AG10803 (cell line): ENCODE measurements around the gene RBM10.
"Not testable (repeated sequence)": the region's sequence is repeated elsewhere in the genome, so short reads cannot be mapped to it uniquely, and the experiment has no call there.

Source experiments
- DNase-seq: peaks from one replicate; pipeline ENCODE4 v3.0.0; 2010; ENCODE audit warnings: low read depth
- H3K4me3 ChIP-seq: 2 replicates; pipeline ENCODE4 v1.5.1; 2011; ENCODE audit warnings: mild to moderate bottlenecking, low read length, control low read depth
- TF ChIP-seq, protein P1 (sequence below): conservative IDR thresholded peaks from 2 replicates; pipeline ENCODE4 v1.5.1; 2011; ENCODE audit warnings: mild to moderate bottlenecking, low read length, control low read depth, inconsistent platforms

Gene RBM10, protein sequence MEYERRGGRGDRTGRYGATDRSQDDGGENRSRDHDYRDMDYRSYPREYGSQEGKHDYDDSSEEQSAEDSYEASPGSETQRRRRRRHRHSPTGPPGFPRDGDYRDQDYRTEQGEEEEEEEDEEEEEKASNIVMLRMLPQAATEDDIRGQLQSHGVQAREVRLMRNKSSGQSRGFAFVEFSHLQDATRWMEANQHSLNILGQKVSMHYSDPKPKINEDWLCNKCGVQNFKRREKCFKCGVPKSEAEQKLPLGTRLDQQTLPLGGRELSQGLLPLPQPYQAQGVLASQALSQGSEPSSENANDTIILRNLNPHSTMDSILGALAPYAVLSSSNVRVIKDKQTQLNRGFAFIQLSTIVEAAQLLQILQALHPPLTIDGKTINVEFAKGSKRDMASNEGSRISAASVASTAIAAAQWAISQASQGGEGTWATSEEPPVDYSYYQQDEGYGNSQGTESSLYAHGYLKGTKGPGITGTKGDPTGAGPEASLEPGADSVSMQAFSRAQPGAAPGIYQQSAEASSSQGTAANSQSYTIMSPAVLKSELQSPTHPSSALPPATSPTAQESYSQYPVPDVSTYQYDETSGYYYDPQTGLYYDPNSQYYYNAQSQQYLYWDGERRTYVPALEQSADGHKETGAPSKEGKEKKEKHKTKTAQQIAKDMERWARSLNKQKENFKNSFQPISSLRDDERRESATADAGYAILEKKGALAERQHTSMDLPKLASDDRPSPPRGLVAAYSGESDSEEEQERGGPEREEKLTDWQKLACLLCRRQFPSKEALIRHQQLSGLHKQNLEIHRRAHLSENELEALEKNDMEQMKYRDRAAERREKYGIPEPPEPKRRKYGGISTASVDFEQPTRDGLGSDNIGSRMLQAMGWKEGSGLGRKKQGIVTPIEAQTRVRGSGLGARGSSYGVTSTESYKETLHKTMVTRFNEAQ

DNA sequence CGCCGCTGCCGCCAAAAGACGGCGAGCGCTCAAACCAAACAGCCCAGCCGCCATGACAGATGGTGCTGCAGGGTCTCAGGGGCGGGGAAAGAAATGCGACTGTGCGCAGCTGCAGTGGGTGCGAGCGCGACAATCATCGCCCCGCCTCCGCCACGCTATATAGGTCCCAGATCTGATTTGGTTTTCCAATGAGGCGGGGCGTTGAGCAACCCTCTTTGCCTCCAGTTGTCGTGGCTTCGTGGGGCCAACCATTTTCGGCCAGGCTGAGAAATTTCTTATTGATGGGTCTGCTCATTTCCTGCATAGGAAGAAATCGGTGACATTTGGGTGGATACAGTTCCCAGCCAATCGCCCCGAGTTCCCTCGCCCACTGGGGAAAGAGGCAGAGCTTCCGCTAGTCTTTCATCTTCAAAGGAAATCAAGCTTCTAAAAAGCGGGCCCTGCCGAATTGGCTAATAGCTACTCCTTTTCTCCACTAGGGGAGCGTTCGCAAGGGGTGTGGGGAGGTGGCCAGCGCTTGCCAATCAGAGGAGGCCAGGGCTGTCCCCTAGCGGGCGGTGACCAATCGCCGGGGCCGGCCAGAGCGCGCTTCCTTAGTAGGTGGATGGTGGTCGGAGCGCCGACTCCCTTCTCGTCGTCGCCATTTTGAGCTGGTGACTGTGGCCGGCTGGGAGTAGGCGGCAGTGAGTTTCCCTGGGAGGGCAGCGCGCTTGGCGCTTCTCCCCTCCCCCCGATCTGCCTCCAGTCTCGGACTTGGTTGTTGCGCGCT, at the start of gene RBM10, which contains the start of gene NDUFB11:
Gene RBM10 (plus strand): TSS at position 596 of the 769 bp plus-strand sequence. CDS start 2,261 bp downstream, outside the sequence.
Gene NDUFB11 (minus strand): TSS at position 77 of the 769 bp plus-strand sequence. CDS start 23 bp downstream, at position 54.
- TF ChIP-seq, protein P1, sequence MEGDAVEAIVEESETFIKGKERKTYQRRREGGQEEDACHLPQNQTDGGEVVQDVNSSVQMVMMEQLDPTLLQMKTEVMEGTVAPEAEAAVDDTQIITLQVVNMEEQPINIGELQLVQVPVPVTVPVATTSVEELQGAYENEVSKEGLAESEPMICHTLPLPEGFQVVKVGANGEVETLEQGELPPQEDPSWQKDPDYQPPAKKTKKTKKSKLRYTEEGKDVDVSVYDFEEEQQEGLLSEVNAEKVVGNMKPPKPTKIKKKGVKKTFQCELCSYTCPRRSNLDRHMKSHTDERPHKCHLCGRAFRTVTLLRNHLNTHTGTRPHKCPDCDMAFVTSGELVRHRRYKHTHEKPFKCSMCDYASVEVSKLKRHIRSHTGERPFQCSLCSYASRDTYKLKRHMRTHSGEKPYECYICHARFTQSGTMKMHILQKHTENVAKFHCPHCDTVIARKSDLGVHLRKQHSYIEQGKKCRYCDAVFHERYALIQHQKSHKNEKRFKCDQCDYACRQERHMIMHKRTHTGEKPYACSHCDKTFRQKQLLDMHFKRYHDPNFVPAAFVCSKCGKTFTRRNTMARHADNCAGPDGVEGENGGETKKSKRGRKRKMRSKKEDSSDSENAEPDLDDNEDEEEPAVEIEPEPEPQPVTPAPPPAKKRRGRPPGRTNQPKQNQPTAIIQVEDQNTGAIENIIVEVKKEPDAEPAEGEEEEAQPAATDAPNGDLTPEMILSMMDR = peak; percentile 62
- H3K4me3 ChIP-seq = peak within 1 kb of the TSS; percentile 80
- peak; percentile 94 for DNase-seq

DNA sequence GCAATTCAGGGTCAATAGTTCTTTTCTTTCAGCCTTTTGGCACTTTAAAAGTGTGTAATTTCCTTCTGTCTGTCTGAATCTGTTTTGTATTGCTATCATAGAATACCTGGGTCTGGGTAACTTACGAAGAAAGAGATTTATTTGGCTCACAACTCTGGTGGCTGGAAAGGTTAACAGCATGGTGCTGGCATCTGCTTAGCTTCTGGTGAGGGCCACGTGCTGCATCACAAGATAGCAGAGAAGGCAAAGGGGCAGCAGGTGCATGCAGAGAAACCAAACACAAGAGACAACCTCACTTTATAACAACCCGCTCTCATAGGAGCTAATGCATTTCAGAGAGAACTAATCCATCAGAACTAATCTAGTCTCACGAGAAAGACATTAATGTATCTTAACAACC, 48.0 kb upstream of the RBM10 start:
- TF ChIP-seq, protein P1 = no peak
- no peak overlapping the region for H3K4me3 ChIP-seq
- no peak for DNase-seq

DNA sequence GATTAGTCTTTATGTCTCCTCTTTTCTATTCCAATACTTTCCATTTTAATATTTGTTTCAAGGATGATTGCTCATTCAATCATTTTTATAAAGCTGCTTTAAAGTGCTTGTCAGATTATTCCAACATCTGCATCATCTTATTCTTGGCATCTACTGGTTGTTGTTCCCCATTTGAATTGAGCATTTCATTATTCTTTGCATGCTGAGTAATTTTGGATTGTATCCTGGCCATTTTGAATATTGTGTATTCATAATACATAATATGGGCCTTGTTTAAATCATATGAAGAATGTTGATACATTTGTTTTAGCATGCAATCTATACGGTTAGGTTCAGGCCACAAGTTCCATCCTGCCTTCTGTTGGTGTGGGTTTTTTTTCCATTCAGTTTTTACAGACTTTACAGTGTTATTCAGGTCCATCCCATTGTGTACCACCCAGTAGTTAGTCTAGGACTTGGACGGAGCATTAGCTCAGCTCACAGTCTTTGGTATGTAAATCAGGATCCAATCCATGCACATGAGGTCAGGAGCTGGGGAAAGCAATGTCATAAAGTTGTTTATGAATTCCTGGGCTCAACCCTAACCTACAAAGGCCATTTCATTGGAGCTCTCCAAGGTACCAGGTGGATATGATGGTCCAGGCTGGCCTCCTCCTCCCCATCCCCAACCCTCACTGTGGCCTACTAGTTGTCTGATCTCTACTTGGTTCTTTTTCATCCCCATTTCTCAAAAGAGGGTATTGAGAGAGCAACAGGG, 46.5 kb upstream of the RBM10 start:
- TF ChIP-seq, protein P1 = no peak
- no peak for DNase-seq
- H3K4me3 ChIP-seq = no peak overlapping the region

DNA sequence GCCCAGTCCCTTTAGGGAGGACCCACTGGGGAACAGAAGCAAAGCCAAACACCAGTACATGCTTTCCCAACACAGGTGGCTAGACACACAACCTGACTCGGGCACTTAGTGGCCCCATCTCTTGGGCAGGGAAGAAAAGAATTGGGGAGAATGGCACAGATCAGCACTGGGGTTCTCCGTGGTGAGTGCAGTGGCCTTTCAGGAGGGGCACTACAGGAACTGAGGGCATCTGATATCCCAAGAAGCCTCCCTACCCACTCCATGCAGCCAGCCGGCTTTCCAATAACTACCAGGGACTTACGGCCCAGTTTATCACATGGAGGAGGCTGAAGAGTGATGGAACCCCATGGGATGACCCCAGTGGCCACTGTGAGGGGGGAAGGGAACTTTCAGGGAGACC, 43.8 kb upstream of the RBM10 start:
- H3K4me3 ChIP-seq = no peak overlapping the region
- DNase-seq = no peak
- TF ChIP-seq, protein P1 = no peak

DNA sequence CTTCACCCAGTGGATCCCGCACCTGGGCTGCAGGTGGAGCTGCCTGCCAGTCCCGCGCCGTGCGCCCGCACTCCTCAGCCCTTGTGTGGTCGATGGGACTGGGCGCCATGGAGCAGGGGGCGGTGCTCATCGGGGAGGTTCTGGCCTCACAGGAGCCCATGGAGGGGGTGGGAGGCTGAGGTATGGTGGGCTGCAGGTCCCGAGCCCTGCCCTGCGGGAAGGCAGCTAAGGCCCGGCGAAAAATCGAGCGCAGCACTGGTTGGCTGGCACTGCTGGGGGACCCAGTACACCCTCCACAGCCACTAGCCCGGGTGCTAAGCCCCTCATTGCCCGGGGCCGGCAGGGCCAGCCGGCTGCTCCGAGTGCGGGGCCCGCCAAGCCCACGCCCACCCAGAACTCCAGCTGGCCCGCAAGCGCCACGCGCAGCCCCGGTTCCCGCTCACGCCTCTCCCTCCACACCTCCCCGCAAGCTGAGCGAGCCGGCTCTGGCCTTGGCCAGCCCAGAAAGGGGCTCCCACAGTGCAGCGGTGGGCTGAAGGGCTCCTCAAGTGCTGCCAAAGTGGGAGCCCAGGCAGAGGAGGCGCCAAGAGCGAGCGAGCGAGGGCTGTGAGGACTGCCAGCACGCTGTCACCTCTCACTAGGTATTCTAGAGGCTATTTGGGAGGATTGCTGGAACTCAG, 33.9 kb upstream of the RBM10 start:
- DNase-seq, H3K4me3 ChIP-seq: not testable (repeated sequence)

DNA sequence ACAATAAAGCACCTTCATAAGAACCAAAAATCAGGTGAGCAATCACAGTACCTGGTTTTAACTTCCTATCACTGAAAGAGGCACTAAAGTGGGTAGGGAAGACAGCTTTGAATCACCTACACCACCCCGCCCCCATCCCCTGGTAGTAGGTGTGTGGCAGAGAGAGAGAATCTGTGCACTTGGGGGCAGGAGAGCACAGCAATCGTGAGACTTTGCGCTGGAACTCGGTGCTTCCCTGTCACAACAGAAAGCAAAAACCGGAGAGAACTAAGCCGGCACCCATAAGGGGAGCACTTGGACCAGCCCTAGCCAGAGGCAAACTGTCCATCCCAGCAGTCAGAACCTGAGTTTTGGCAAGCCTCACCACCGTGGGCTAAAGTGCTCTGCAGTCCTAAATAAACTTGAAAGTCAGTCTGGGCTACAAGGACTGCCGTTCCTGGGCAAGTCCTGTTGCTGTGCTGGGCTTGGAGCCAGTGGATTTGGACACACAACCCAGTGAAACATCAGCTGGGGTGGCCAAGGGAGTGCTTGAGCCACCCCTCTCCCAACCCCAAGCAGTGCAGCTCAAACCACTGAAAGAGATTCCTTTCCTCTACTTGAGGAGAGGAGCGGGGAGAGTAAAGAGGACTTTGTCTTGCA, 32.6 kb upstream of the RBM10 start:
- peak; percentile 13 for DNase-seq
- no peak overlapping the region for H3K4me3 ChIP-seq

DNA sequence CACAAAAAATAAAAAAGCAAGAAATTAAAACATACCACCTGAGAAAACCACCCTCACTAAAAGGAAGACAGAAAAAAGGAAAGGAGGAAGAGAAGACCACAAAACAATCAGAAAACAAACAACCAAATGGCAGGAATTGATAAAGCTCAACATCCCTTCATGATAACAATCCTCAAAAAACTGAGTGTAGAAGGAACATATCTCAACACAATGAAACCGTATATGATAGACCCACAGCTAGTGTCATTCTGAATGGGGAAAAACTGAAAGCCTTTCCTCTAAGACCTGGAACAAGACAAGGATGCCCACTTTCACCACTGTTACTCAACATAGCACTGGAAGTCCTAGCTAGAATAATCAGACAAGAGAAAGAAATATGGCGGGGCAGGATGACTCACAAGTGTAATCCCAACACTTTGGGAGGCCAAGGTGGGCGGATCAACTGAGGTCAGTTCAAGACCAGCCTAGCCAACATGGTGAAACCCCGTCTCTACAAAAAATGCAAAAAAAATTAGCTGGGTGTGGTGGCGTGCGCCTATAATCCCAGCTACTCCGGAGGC, 28.4 kb upstream of the RBM10 start:
- H3K4me3 ChIP-seq, DNase-seq: not testable (repeated sequence)

More for the DNA sequence above, 32.6 kb upstream of the RBM10 start:
- TF ChIP-seq, protein P1 = no peak

DNA sequence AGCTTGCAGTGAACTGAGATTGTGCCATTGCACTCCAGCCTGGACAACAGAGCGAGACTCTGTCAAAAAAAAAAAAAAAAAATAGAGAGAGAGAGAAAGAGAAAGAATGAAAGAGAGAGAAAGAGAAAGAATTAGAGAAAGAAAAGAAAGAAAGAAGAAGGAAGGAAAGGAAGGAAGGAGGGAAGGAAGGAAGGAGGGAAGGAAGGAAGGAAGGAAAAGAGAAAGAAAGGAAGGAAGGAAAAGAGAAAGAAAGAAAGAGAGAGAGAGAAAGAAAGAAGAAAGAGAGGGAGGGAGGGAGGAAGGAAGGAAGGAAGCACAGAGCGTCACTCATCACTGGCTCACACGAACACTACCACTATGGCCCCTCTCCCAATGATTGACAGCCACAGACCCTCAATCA, 20.6 kb upstream of the RBM10 start:
- not testable (repeated sequence) for DNase-seq

More for the DNA sequence above, 20.6 kb upstream of the RBM10 start:
- not testable (repeated sequence) for H3K4me3 ChIP-seq
